ENCODE measurements around the gene ANO2.

DNA sequence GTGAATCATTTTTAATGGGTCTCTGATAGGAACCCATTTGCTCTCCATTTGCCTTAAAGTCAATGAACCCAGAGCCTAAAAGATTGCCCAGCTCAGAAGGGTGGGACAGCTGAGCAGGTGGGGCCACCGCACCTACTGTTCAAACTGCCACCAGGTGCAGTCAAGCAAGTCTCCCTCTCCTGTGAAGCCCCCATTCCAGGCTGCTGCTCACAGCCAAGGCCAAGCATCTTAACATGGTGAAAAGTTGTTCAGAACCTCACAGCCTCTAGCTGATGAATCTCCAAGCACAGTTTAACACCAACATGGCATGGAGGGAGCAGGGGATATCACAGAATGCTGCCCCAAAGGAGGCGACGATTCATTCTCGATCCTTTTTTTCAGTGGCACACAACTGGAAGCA, 29.5 kb downstream of the ANO2 start:
- TF ChIP-seq CTCF (IDR thresholded peaks at IDR 0.05; ENCODE audit: low read depth, low read length) = no peak
- TF ChIP-seq MAX (IDR thresholded peaks at IDR 0.05; ENCODE audit: low read depth, low read length) = no peak

All from NB4 (cell line).